PFSK-1 (cell line): ENCODE data around the gene PPP2R5C.

Experiments used
- POLR2AphosphoS5 ChIP-seq: IDR thresholded peaks from 2 replicates; pipeline ENCODE4 v1.6.1; 2012; ENCODE audit warnings: low read depth, mild to moderate bottlenecking, control low read depth, low read length, moderate library complexity
- REST ChIP-seq, 2 experiments: IDR thresholded peaks; 2 replicates each; pipeline versions ENCODE4 v1.6.1 to v1.8.0; 2011 to 2012; ENCODE audit warnings: low read depth in 2 of 2, low read length in 2 of 2, control low read depth in 1 of 2, inconsistent platforms in 1 of 2, mild to moderate bottlenecking in 1 of 2, moderate library complexity in 1 of 2; ENCODE audit not compliant: insufficient read depth in 1 of 2
- TAF1 ChIP-seq: IDR thresholded peaks from 2 replicates; pipeline ENCODE4 v1.6.1; 2012; ENCODE audit warnings: low read length, control low read depth, borderline replicate concordance; ENCODE audit not compliant: insufficient read depth

- TF ChIP-seq REST (IDR thresholded peaks at IDR 0.05; ENCODE audit: insufficient read depth in 1 of 2, low read depth in 2 of 2, low read length in 2 of 2): no peak
- TF ChIP-seq POLR2AphosphoS5: no peak
- TF ChIP-seq TAF1: no peak
Measured at GRCh38 chr14:101762530-101763101, 1.1 kb downstream of the PPP2R5C start.
